Activated CD8-positive, alpha-beta T cell treated with anti-CD3 and anti-CD28 coated beads for 36 hours (primary cell): ENCODE results near the gene TNS3. TPM values are rescaled to one million over a fixed set of nuclear protein-coding genes. Genes with fewer than 3 reads are reported as not detected.

ENCODE experiments used
- ATAC-seq: fragments of 200-7000 bp; cut with Tn5 transposase; one replicate; pipeline ENCODE4 v1.10.0; 2021; ENCODE audit warnings: mild to moderate bottlenecking, moderate library complexity
- CTCF ChIA-PET: fragments of 350-600 bp; sonication (Branson Sonifier 250); formaldehyde crosslinking; loops from one replicate; lab custom pipeline; 2021; ENCODE audit warnings: antibody characterized with exemption; lab: Charles Lee
- POLR2A ChIA-PET: fragments of 350-600 bp; sonication (Branson Sonifier 250); formaldehyde crosslinking; loops from one replicate; lab custom pipeline; 2021; ENCODE audit warnings: antibody characterized with exemption; lab: Charles Lee
- DNase-seq: peaks from one replicate; pipeline ENCODE4 v3.0.0-alpha.2; 2020
- H3K27ac Mint-ChIP-seq: one replicate; pipeline ENCODE4 v1.8.0; 2021; ENCODE audit warnings: mild to moderate bottlenecking, mixed read lengths
- H3K27me3 Mint-ChIP-seq: one replicate; pipeline ENCODE4 v1.8.0; 2021; ENCODE audit warnings: mixed read lengths
- H3K36me3 Mint-ChIP-seq: one replicate; pipeline ENCODE4 v1.8.0; 2021; ENCODE audit warnings: low read depth, mixed read lengths
- H3K4me1 Mint-ChIP-seq: one replicate; pipeline ENCODE4 v1.8.0; 2021; ENCODE audit warnings: low read depth, mixed read lengths
- H3K4me3 Mint-ChIP-seq: one replicate; pipeline ENCODE4 v1.8.0; 2021; ENCODE audit warnings: mild to moderate bottlenecking, moderate library complexity, mixed read lengths
- H3K9me3 Mint-ChIP-seq: one replicate; pipeline ENCODE4 v1.8.0; 2021; ENCODE audit warnings: mixed read lengths
- intact Hi-C: fragments of 100-400 bp; cut with micrococcal nuclease; formaldehyde crosslinking; loops from one replicate; pipeline ENCODE4 v1.10.0; 2022
- total RNA-seq, 2 experiments: library from RNA; stranded (reverse); gene quantifications; one replicate each; pipeline ENCODE4 v1.2.3, GENCODE V29; 2021
- TF ChIP-seq, protein P1 (sequence below): fragments of 200-600 bp; IDR thresholded peaks from one replicate; pipeline ENCODE4 v1.8.0; 2022; ENCODE audit warnings: antibody characterized with exemption, mild to moderate bottlenecking

TNS3 gene
- total RNA-seq, 2 experiments from 2014 or later: 0.04 to 0.16 TPM

DNA sequence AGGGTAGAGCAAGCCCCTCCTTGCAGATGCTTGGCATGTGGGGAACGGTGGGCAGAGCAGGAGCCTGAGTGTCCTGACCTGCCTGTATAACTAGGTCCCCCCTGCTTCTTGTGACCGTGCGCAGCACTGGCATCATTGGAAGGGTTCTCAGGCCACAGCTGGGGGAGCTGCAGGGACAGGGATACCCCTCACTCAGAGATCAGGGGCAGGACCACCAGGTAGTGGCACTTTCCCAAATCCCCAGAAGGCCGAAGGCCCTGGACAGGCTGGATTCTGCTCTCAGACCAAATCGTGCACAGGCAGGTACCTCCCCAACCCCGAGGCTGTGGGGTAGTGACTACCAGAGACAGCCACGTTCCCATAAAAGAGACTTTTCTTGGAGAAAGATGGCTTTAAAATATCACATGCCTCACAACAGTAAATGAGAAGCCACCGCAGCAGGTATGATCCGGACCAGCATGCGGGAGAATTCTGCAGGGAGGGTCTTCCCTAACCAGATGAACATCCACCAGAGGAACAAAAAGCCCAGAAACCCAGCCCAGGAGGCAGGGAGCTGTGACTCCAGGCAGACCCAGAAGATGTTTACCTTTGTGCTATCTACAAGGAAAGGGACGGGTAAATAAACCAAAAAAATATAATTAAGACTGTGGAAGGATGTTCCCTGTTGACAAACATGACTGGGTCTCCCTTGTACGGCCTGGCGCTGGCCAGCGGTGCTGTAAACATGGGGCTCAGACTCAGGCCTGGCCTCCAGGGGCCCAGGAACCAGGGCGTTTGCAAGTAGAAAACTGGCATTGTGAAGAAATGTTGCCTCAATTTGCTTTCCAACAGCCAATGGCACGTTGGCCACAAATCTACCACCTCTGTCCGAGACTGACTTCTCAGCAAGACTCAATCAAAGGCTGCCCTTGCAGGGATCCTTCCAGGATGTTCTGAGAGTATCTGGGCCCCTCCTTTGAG is 180.0 kb downstream of the TNS3 start:
- intact Hi-C loops: no loop called here
- CTCF ChIA-PET: interaction anchor here (1.2 kb wide), 1 partner anchor 136 kb away, joined by 4 read pairs; no protein-coding TSS in a partner anchor
- POLR2A ChIA-PET: no interaction called here
- no peak for DNase-seq
- ATAC-seq: no peak
- no peaks in the 10 kb centered on the region for H3K27me3 Mint-ChIP-seq
- no peaks in the 10 kb centered on the region for H3K9me3 Mint-ChIP-seq
- peaks cover 7% of the 10 kb centered on the region for H3K4me1 Mint-ChIP-seq
- H3K4me3 Mint-ChIP-seq: no peak overlapping the region
- TF ChIP-seq, protein P1, sequence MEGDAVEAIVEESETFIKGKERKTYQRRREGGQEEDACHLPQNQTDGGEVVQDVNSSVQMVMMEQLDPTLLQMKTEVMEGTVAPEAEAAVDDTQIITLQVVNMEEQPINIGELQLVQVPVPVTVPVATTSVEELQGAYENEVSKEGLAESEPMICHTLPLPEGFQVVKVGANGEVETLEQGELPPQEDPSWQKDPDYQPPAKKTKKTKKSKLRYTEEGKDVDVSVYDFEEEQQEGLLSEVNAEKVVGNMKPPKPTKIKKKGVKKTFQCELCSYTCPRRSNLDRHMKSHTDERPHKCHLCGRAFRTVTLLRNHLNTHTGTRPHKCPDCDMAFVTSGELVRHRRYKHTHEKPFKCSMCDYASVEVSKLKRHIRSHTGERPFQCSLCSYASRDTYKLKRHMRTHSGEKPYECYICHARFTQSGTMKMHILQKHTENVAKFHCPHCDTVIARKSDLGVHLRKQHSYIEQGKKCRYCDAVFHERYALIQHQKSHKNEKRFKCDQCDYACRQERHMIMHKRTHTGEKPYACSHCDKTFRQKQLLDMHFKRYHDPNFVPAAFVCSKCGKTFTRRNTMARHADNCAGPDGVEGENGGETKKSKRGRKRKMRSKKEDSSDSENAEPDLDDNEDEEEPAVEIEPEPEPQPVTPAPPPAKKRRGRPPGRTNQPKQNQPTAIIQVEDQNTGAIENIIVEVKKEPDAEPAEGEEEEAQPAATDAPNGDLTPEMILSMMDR: no peak
- no peak overlapping the region for H3K27ac Mint-ChIP-seq
- H3K36me3 Mint-ChIP-seq: no peaks in the 10 kb centered on the region

DNA sequence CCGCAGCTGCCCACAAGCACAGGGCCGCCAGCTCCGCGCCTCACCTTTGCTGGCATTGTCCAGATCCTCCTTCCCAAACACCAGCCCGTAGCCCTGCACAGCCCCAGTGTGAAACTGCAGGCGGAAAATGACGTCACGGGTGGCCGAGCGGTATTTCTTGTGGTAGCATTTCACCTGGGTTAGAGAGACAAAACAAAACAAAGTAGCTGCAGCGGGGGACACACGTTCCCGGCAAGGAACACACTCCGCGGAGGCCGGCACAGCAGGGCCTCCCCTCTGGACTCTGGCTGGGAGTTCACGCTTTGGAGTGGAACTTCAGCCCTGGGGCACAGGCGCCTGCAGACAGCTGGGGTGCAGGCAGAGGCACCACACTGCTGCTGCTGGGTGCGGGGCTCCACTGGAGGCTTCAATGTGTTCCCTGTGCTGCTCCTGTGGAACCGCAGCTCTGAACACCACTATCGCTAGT is 181.1 kb downstream of the TNS3 start:
- H3K36me3 Mint-ChIP-seq: no peaks in the 10 kb centered on the region
- no peak overlapping the region for H3K4me3 Mint-ChIP-seq
- ATAC-seq: no peak
- no peak for DNase-seq
- ChIA-PET CTCF (interaction anchor here (1.2 kb wide), 1 partner anchor 135 kb away, joined by 4 read pairs; no protein-coding TSS in a partner anchor), POLR2A (no interaction called here)
- peaks cover 7% of the 10 kb centered on the region for H3K4me1 Mint-ChIP-seq
- intact Hi-C loops: no loop called here
- H3K27me3 Mint-ChIP-seq: no peaks in the 10 kb centered on the region
- no peaks in the 10 kb centered on the region for H3K9me3 Mint-ChIP-seq
- TF ChIP-seq, protein P1: no peak
- H3K27ac Mint-ChIP-seq: no peak overlapping the region

DNA sequence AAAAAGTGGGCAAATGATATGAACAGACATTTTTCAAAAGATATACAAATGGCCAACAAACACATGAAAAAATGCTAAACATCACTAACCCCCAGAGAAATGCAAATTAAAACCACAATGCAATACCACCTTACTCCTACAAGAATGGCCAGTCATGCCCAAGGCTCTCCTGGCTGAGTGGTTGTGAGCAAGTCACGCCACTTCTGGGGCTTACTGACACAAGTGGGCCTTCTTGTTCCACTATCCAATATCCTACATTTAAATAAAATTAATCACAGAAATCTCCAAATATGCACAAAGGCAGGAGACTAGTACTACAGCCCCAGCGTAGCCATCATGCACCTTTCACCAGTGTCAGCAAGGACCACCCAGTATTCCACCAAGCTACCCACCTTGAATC is 181.9 kb downstream of the TNS3 start:
- ATAC-seq (no peak), DNase-seq (no peak)
- Mint-ChIP-seq H3K27ac (no peak overlapping the region), H3K4me1 (peaks cover 7% of the 10 kb centered on the region), H3K27me3 (peaks cover 2% of the 10 kb centered on the region), H3K4me3 (no peak overlapping the region), H3K9me3 (no peaks in the 10 kb centered on the region), H3K36me3 (no peaks in the 10 kb centered on the region)
- TF ChIP-seq, protein P1: no peak
- intact Hi-C loops: no loop called here
- ChIA-PET POLR2A (no interaction called here), CTCF (no interaction called here)

DNA sequence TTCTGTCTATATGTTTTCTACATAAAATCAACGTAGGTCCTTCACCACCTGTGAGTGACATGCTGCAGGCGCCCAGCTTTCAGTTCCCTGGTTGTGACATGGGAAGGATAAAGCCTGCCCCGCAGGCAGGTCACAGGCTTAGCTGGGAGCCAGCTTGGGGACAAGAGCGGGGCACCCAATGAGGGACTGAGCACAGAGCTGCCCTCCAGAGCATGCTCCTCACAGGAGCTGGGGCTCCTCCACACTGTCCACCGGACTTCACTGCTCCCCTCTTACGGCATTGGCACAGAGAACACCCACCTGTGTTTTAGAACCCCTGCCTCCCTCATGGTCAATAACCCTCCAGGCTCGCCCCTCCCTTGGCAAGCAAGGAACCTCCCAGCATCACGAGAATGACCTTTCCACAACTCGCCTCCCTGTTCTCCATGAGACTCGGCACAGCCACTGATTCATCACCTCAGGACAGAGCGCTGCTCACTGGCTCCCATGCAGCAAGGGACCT is 187.1 kb downstream of the TNS3 start:
- ChIA-PET CTCF (no interaction called here), POLR2A (no interaction called here)
- Mint-ChIP-seq H3K36me3 (no peaks in the 10 kb centered on the region), H3K9me3 (no peaks in the 10 kb centered on the region), H3K27ac (no peak overlapping the region), H3K4me1 (no peaks in the 10 kb centered on the region), H3K27me3 (peaks cover 2% of the 10 kb centered on the region), H3K4me3 (no peak overlapping the region)
- ATAC-seq: no peak
- intact Hi-C loops: no loop called here
- TF ChIP-seq, protein P1: no peak
- no peak for DNase-seq

DNA sequence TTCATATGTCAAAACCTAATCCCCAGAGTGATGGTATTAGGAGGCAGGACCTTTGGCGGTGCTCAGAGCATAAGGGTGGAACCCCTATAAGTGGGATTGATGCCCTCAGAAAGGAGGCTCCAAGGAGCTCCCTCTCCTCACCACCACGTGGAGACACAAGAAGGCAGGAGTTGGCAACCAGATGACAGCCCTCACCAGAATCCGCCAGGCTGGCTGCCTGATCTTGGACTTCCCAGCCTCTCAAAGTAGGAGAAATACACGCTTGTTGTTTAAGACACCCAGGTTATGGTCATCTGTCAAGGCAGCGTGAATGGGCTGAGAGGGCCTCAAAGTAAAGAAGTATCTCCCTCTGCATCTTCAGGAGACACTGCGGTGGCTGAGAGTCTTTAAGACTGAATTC is 187.7 kb downstream of the TNS3 start:
- Mint-ChIP-seq H3K9me3 (no peaks in the 10 kb centered on the region), H3K36me3 (no peaks in the 10 kb centered on the region), H3K4me3 (no peak overlapping the region), H3K4me1 (no peaks in the 10 kb centered on the region), H3K27me3 (peaks cover 2% of the 10 kb centered on the region), H3K27ac (no peak overlapping the region)
- intact Hi-C loops: no loop called here
- CTCF ChIA-PET: no interaction called here
- TF ChIP-seq, protein P1: no peak
- ATAC-seq (no peak), DNase-seq (no peak)
- POLR2A ChIA-PET: no interaction called here
